Stimulated activated CD4-positive, alpha-beta T cell treated with anti-CD3 and anti-CD28 coated beads, Interleukin-2, amount 100 ng/mL, for 24 hours (primary cell): ENCODE measurements around the gene LONRF2.

Source experiments
- DNase-seq, 2 donors: peaks; one replicate each; pipeline ENCODE4 v3.0.0-alpha.2; 2020

LONRF2 gene

DNA sequence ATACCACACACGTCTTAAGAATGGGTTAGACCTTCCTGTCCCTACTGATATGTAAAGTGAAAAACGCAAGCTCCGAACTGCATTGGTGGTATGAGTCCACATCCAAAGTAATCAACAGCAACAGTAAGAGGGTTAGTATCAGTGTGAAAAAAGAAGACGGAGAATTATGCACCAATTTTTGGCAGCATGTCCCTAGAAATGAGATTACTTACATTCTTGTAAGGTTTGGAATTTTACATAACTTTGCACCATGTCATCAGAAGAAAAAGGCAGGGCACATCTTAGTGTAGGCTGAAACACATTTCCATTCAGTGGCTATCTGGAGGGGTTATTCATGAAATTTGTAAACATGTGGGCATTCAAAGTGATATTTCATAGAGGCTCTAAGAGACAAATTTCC, 88.2 kb downstream of the LONRF2 start:
- no peak for DNase-seq

DNA sequence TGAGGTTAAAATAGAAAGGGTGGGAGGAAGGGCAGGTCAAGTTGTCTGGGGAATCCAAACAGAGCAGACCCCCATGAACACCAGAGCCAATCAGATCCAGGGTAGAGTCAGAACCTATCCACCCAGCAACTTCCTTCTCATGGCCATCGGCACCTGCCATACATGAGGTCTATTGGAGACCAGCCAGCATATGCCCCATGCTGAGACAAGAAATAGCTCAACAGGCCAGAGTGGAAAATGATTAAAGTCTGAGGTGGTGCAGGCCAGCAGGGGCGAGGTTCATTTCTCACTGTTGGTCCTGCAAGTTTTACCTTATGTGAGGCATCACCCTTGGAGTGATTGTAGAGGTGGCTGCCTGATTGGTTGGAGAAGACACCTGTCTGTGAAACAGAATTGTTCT, 89.2 kb downstream of the LONRF2 start:
- DNase-seq, result no peak

DNA sequence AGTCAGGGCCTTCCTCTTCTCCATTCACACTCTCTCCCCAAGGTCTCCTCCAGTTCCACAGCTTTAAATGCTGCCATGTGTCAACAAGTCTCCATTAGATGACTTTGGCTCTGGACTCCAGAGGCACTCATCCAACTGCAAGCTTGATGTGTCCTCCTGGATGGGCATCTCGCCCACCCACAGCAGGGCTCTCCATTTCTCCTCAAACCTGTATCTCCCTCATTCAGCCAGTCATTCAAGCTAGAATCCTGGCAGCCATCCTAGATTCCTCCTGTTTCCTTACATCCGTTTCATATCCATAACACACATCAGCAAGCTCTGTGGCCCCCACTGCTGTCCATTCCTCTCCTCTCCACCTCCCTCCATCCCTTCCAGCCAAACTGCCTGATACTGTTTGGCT, 91.5 kb downstream of the LONRF2 start:
- no peak for DNase-seq

DNA sequence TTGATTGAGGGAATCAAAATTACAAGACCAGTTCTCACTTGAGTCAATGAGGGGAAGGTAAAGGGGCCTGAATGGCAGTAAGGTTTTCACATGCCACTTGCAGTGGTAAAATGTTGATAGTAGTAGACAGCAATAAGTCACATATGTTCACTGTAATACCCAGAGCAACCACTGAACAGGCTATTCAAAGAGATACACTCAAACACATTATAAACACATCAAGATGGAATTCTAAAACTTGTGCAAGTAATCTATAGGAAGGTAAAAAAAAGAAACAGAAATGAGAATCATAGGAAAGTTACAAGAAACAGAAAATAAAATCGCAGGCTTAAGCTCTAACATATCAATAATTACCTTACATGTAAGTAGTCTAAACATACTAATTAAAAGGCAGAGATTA, 93.3 kb downstream of the LONRF2 start:
- no peak for DNase-seq

DNA sequence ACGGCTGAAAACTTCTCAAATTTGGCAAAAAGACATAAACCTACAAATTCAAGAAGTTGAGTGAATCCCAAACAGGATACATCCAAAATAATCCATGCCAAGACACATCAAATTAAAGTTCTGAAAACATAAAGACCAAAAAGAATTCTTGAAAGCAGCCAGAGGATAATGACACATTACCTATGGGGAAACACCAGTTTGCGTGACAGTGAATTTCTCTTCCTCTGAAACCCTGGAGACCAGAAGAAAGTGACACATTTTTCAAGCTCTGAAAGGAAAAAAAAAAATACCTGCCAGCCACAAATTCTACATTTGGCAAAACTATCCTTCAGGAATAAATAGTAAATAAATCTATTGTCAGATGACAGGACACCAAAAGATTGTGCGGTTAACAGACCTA, 93.9 kb downstream of the LONRF2 start:
- DNase-seq, result no peak

DNA sequence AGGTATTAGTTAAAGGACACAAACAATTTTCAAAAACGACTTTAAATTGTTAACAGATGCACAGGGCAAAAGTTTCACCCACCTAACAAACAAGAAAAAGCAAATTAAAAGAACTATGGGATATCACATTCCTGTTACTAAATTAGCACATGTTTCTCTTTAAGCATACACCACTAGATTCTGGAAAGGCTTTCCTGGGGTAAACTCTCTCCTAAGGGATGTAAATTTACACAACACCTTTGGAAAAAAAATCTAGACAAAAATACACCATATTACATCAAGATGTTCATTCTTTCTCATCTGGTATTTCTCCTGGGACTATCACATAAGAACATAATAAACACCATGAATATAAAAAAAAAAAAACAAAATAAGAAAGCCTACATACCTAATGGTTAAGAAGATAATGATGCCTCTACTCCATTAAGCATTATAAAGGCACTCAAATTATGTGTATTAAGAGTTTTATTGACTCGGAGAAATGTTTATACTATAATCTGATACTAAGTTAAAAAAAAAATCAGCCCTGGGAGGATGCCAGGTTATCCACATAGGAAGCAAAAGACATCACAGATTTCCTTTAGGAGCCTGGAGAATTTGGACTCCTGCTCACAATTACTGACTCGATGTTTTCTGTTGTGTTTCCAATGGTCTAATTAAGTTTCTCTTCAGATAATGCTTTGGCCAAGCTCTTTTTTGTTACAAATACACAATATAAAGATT, 97.2 kb downstream of the LONRF2 start:
- no peak for DNase-seq

DNA sequence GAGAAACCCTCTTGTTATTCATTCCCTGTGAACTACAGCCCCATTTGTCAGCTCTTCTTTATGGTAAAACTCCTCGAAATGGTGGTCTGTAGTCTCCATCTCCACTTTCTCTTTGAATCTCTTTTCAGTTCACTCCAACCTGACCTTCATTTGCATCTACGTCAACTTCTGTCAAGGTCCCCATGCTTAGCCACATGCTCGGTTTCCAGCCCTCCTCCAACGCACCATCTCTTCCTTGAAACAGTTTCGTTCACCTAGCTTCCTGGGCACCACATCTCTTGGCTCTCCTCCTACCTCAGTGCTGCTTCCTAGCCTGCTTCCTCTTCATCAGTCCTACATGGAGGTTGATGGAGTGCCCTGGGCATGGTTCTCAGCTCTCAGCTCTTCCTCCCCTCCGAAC, 98.8 kb downstream of the LONRF2 start:
- no peak for DNase-seq
